SU-DHL-6 (cell line): ENCODE data around the gene ALKBH7.
A peak's percentile ranks its signal among the peaks of the same experiment; 100 is the strongest.

Experiments used
- H2AFZ ChIP-seq: fragments of 200-600 bp; sonication (generic); 2 replicates; pipeline ENCODE4 v1.6.1; 2014; ENCODE audit warnings: low read depth, mild to moderate bottlenecking, moderate library complexity, mixed read lengths, antibody characterized with exemption, low read length; ENCODE audit not compliant: severe bottlenecking
- H3F3A ChIP-seq: fragments of 200-600 bp; shearing (Covaris generic); 2 replicates; pipeline ENCODE4 v1.6.0; 2016; ENCODE audit warnings: antibody characterized with exemption, mild to moderate bottlenecking; ENCODE audit not compliant: insufficient read depth
- H3K27ac ChIP-seq: fragments of 200-600 bp; sonication (generic); 2 replicates; pipeline ENCODE4 v1.5.1; 2016; ENCODE audit warnings: low read depth, mild to moderate bottlenecking, low read length, moderate library complexity, mixed read lengths
- H3K27me3 ChIP-seq: fragments of 200-600 bp; sonication (generic), shearing (Covaris generic); 2 replicates; pipeline ENCODE4 v1.6.0; 2014; ENCODE audit warnings: mild to moderate bottlenecking, low read length
- H3K36me3 ChIP-seq: fragments of 200-600 bp; sonication (generic); 2 replicates; pipeline ENCODE4 v1.6.1; 2014; ENCODE audit warnings: mild to moderate bottlenecking, low read length, mixed read lengths
- H3K4me2 ChIP-seq: fragments of 300-600, 200-600 bp; shearing (Covaris generic), sonication (generic); 2 replicates; pipeline ENCODE4 v1.6.0; 2014; ENCODE audit warnings: low read length, low read depth, mild to moderate bottlenecking; ENCODE audit not compliant: poor library complexity, severe bottlenecking
- H3K4me3 ChIP-seq: fragments of 200-600 bp; sonication (generic); 2 replicates; pipeline ENCODE4 v1.5.1; 2014; ENCODE audit warnings: antibody characterized with exemption, low read length, mild to moderate bottlenecking, mixed read lengths; ENCODE audit not compliant: insufficient read depth, poor library complexity, severe bottlenecking
- H3K79me2 ChIP-seq: fragments of 200-600 bp; sonication (generic); 2 replicates; pipeline ENCODE4 v1.6.1; 2014; ENCODE audit warnings: mild to moderate bottlenecking, low read length, moderate library complexity; ENCODE audit not compliant: insufficient read depth
- H3K9ac ChIP-seq: fragments of 200-600 bp; sonication (generic); 2 replicates; pipeline ENCODE4 v1.7.0; 2014; ENCODE audit warnings: mild to moderate bottlenecking, low read length
- H3K9me2 ChIP-seq: fragments of 200-600 bp; sonication (generic); replicated peaks from 2 replicates; pipeline ENCODE4 v1.6.1; 2014; ENCODE audit warnings: low read length; ENCODE audit not compliant: insufficient read depth
- H3K9me3 ChIP-seq: fragments of 200-600 bp; sonication (generic); 2 replicates; pipeline ENCODE4 v1.6.1; 2014; ENCODE audit warnings: low read length, mixed read lengths; ENCODE audit not compliant: insufficient read depth
- H4K20me1 ChIP-seq: fragments of 200-600 bp; sonication (generic); 2 replicates; pipeline ENCODE4 v1.6.1; 2014; ENCODE audit warnings: low read depth, mild to moderate bottlenecking, antibody characterized with exemption, low read length, moderate library complexity, mixed read lengths
- EZH2phosphoT487 ChIP-seq: fragments of 200-600 bp; sonication (generic), shearing (Covaris generic); conservative IDR thresholded peaks from 2 replicates; pipeline ENCODE4 v1.6.1; 2018; ENCODE audit warnings: mild to moderate bottlenecking, antibody characterized with exemption, low read length, moderate library complexity, mixed read lengths
- TF ChIP-seq, protein P1 (sequence below): fragments of 200-600 bp; sonication (generic); IDR thresholded peaks from one replicate; pipeline ENCODE4 v1.5.1; 2017; ENCODE audit warnings: antibody characterized with exemption, mild to moderate bottlenecking, low read length, moderate library complexity; ENCODE audit not compliant: insufficient read depth, poor library complexity, severe bottlenecking

The ALKBH7 gene

GRCh38 chr19:6409346-6409745 is 36.8 kb downstream of the ALKBH7 start:
- Histone ChIP-seq H2AFZ (no peak overlapping the region), H3K9me2 (no peaks in the 10 kb centered on the region), H3K36me3 (no peaks in the 10 kb centered on the region; the same call in 1 of the 2 replicates), H3K4me3 (no peak overlapping the region), H3K9me3 (no peaks in the 10 kb centered on the region), H3K4me2 (no peak overlapping the region), H3K27me3 (no peaks in the 10 kb centered on the region), H3K27ac (no peak overlapping the region), H4K20me1 (no peaks in the 10 kb centered on the region), H3K79me2 (no peaks in the 10 kb centered on the region), H3K9ac (no peak overlapping the region), H3F3A (peaks cover 5% of the 10 kb centered on the region; the same call in 1 of the 2 replicates)
- TF ChIP-seq, protein P1, sequence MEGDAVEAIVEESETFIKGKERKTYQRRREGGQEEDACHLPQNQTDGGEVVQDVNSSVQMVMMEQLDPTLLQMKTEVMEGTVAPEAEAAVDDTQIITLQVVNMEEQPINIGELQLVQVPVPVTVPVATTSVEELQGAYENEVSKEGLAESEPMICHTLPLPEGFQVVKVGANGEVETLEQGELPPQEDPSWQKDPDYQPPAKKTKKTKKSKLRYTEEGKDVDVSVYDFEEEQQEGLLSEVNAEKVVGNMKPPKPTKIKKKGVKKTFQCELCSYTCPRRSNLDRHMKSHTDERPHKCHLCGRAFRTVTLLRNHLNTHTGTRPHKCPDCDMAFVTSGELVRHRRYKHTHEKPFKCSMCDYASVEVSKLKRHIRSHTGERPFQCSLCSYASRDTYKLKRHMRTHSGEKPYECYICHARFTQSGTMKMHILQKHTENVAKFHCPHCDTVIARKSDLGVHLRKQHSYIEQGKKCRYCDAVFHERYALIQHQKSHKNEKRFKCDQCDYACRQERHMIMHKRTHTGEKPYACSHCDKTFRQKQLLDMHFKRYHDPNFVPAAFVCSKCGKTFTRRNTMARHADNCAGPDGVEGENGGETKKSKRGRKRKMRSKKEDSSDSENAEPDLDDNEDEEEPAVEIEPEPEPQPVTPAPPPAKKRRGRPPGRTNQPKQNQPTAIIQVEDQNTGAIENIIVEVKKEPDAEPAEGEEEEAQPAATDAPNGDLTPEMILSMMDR: no peak
- TF ChIP-seq EZH2phosphoT487: no peak

- Histone ChIP-seq H3K79me2 (no peaks in the 10 kb centered on the region), H3K36me3 (no peaks in the 10 kb centered on the region; the same call in 1 of the 2 replicates), H3K9me2 (no peaks in the 10 kb centered on the region), H3F3A (peaks cover 5% of the 10 kb centered on the region; the same call in 1 of the 2 replicates), H3K9ac (no peak overlapping the region), H2AFZ (no peak overlapping the region), H3K27me3 (no peaks in the 10 kb centered on the region), H3K4me2 (no peak overlapping the region), H3K9me3 (no peaks in the 10 kb centered on the region), H3K4me3 (no peak overlapping the region), H3K27ac (no peak overlapping the region), H4K20me1 (no peaks in the 10 kb centered on the region)
- TF ChIP-seq EZH2phosphoT487: no peak
- TF ChIP-seq, protein P1: no peak
Observed at GRCh38 chr19:6412061-6412446, 39.5 kb downstream of the ALKBH7 start.

GRCh38 chr19:6412447-6413091 is 40.0 kb downstream of the ALKBH7 start:
- Histone ChIP-seq H3K9ac (no peak overlapping the region), H3K36me3 (no peaks in the 10 kb centered on the region; the same call in 1 of the 2 replicates), H4K20me1 (no peaks in the 10 kb centered on the region), H3K4me2 (no peak overlapping the region), H3F3A (peaks cover 5% of the 10 kb centered on the region; the same call in 1 of the 2 replicates), H2AFZ (no peak overlapping the region), H3K4me3 (no peak overlapping the region), H3K9me3 (no peaks in the 10 kb centered on the region), H3K27me3 (no peaks in the 10 kb centered on the region), H3K27ac (no peak overlapping the region), H3K79me2 (no peaks in the 10 kb centered on the region), H3K9me2 (no peaks in the 10 kb centered on the region)
- TF ChIP-seq, protein P1: peak; percentile 71
- no peak for TF ChIP-seq EZH2phosphoT487
